GM18951 (cell line): ENCODE measurements around the gene AMBRA1.
"Not testable (repeated sequence)": the region's sequence is repeated elsewhere in the genome, so short reads cannot be mapped to it uniquely, and the experiment has no call there.

ENCODE experiments used
- POLR2A ChIP-seq: IDR thresholded peaks from 4 replicates; pipeline ENCODE4 v1.6.1; 2011; ENCODE audit warnings: mild to moderate bottlenecking; ENCODE audit not compliant: insufficient read length, insufficient read depth; ENCODE audit errors: extremely low read depth
- in situ Hi-C: fragments of 300-500 bp; cut with MboI; formaldehyde crosslinking; loops from one replicate; pipeline ENCODE4 v1.12.0; 2022; ENCODE audit warnings: low sequenced_read_pairs, mixed read lengths, inconsistent platforms; ENCODE audit not compliant: unreplicated experiment

AMBRA1 gene

GRCh38 chr11:46373787-46374740 is 219.8 kb downstream of the AMBRA1 start:
- TF ChIP-seq POLR2A = no peak
- in situ Hi-C loops = no loop called here

GRCh38 chr11:46372501-46372900 is 221.3 kb downstream of the AMBRA1 start:
- in situ Hi-C loops = not testable (repeated sequence)

- no peak for TF ChIP-seq POLR2A
- in situ Hi-C loops = no loop called here
Measured at GRCh38 chr11:46372086-46372485, 221.7 kb downstream of the AMBRA1 start.

- in situ Hi-C loops = not testable (repeated sequence)
Measured at GRCh38 chr11:46371262-46371661, 222.6 kb downstream of the AMBRA1 start.

- no peak for TF ChIP-seq POLR2A
- in situ Hi-C loops = no loop called here
Measured at GRCh38 chr11:46370253-46370652, 223.6 kb downstream of the AMBRA1 start.

- TF ChIP-seq POLR2A = no peak
- in situ Hi-C loops = no loop called here
Measured at GRCh38 chr11:46369458-46370152, 224.2 kb downstream of the AMBRA1 start.

GRCh38 chr11:46367916-46368267 is 225.9 kb downstream of the AMBRA1 start:
- in situ Hi-C loops = no loop called here
- no peak for TF ChIP-seq POLR2A

- in situ Hi-C loops = no loop called here
Measured at GRCh38 chr11:46367244-46367915, 226.4 kb downstream of the AMBRA1 start.

GRCh38 chr11:46366661-46367161 is 227.1 kb downstream of the AMBRA1 start:
- in situ Hi-C loops = no loop called here

More at GRCh38 chr11:46367244-46367915, 226.4 kb downstream of the AMBRA1 start:
- TF ChIP-seq POLR2A = no peak

GRCh38 chr11:46366260-46366659 is 227.6 kb downstream of the AMBRA1 start:
- in situ Hi-C loops = no loop called here

More at GRCh38 chr11:46366661-46367161, 227.1 kb downstream of the AMBRA1 start:
- TF ChIP-seq POLR2A = no peak

GRCh38 chr11:46364791-46365190 is 229.0 kb downstream of the AMBRA1 start:
- TF ChIP-seq POLR2A = no peak
- in situ Hi-C loops = no loop called here

More at GRCh38 chr11:46366260-46366659, 227.6 kb downstream of the AMBRA1 start:
- no peak for TF ChIP-seq POLR2A

- TF ChIP-seq POLR2A = no peak
- in situ Hi-C loops = no loop called here
Measured at GRCh38 chr11:46364056-46364455, 229.8 kb downstream of the AMBRA1 start.

GRCh38 chr11:46363455-46364005 is 230.3 kb downstream of the AMBRA1 start:
- in situ Hi-C loops = no loop called here
- no peak for TF ChIP-seq POLR2A
